Pancreas (tissue), 10 donors: ENCODE results near the gene ZNRF2. TPM values are rescaled to one million over a fixed set of nuclear protein-coding genes. Genes with fewer than 3 reads are reported as not detected.
"Not testable (repeated sequence)": the region's sequence is repeated elsewhere in the genome, so short reads cannot be mapped to it uniquely, and the experiment has no call there.

Source experiments
- ATAC-seq, 4 donors: fragments of 200-7000 bp; cut with Tn5 transposase; one replicate each; pipeline versions ENCODE4 v1.8.0 to v1.9.1; 2020; ENCODE audit warnings: mild to moderate bottlenecking in 4 of 4, moderate library complexity in 4 of 4
- DNase-seq, 6 donors: peaks; one replicate each; pipeline ENCODE4 v3.0.0-alpha.2; 2020
- FAIRE-seq: peaks from 2 replicates; lab custom pipeline; 2012; peaks lifted over from hg19 to GRCh38; lab: Jason Lieb, UNC
- H3K27ac ChIP-seq, 4 donors: fragments of 200-600 bp; sonication (generic); 1 replicate in 3 of 4; 2 replicates in 1 of 4; pipeline versions ENCODE4 v1.5.0 to v1.8.0; 2020
- H3K27me3 ChIP-seq, 4 donors: fragments of 200-600 bp; one replicate each; pipeline ENCODE4 v1.8.0; 2021
- H3K36me3 ChIP-seq, 3 donors: fragments of 200-600 bp; sonication (generic) in 1 of 3; one replicate each; pipeline versions ENCODE4 v1.5.0 to v1.8.0; 2020 to 2021
- H3K4me1 ChIP-seq, 3 donors: fragments of 200-600 bp; one replicate each; pipeline ENCODE4 v1.8.0; 2021
- H3K4me3 ChIP-seq, 4 donors: fragments of 200-600 bp; sonication (generic) in 2 of 4; one replicate each; pipeline versions ENCODE4 v1.5.0 to v1.8.0; 2020 to 2021
- H3K9me3 ChIP-seq, 4 donors: fragments of 200-600 bp; one replicate each; pipeline ENCODE4 v1.8.0; 2021
- WGBS, 2 donors: extraction: QIAGEN DNeasy Blood & Tissue Kit; methylation state at CpG; one replicate each; pipeline ENCODE4 v1.1.7; 2013; 5-methylcytosine and 5-hydroxymethylcytosine counted together
- intact Hi-C, 3 donors: fragments of 100-400 bp; cut with DNase I; formaldehyde crosslinking; loops; one replicate each; pipeline versions ENCODE4 v1.11.1 to v1.14.2; 2022
- polyA plus RNA-seq, 2 donors: library from polyadenylated mRNA; stranded (reverse); fragments of 200-250 nt; gene quantifications; one replicate each; pipeline ENCODE4 v1.2.3, GENCODE V29; 2013
- total RNA-seq, 6 donors: library from RNA; stranded (reverse); fragmentation: NEBNext Ultra II Directional in 4 of 6; extraction: Animal tissue kit (Norgen Biotek cat#: 25700) in 4 of 6; gene quantifications; one replicate each; pipeline versions ENCODE4 v1.2.1 to v1.2.4, GENCODE V29; 2021 to 2023
- TF ChIP-seq, protein P1 (sequence below), 4 donors: fragments of 200-600 bp; sonication (generic) in 3 of 4; IDR thresholded peaks; one replicate each; pipeline versions ENCODE4 v1.5.0 to v1.8.0; 2021; ENCODE audit warnings: antibody characterized with exemption in 4 of 4
- donor health status: healthy with polysubstance abuse.
- donor health status: DM: no; HTN: no; CAD: no; lungs with moderate emphysema.
- donor health status: DM: no; HTN: no; CAD: no.
- donor health status: control.
- donor health status: control.
- donor health status: Bipolar disorder and iron deficiency.
- donor health status: DM: yes; HTN: yes; CAD: no.
- donor health status: DM: no; HTN: no; CAD: no.
- donor health status: DM: no; HTN: no; CAD: no.
- donor health status: DM: yes; HTN: yes; CAD: no.

ZNRF2 gene
- total and polyA plus RNA-seq, 8 donors = 4.9 to 17.1 (median 11.2) TPM

DNA sequence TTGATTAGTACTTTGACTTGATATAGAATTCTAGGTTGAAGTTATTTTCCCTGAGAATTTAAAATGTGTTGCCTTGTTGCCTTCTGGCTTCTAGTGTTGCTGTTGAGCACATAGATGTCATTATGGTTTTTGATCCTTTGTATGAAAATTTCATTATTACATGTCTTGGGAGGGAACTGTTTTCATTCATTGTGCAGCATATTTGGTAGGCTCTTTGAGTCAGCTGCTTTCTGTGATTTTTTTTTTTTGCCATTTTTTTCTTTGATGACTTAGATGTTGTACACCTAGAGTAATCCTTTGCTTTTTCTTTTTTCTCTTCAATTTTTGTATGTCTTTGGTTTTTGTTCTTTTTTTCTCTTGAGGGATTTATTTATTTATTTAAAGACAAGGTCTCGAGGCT, 13.1 kb downstream of the ZNRF2 start:
- FAIRE-seq, H3K9me3 ChIP-seq, DNase-seq, intact Hi-C loops, H3K27me3 ChIP-seq, H3K36me3 ChIP-seq, H3K27ac ChIP-seq, H3K4me3 ChIP-seq, ATAC-seq: not testable (repeated sequence)
- 95 to 100% methylated on average over 1 of the region's 1 CpG for WGBS, 2 donors
- peaks cover 0 to 10% (median 0%) of the 10 kb centered on the region in 3 donors for H3K4me1 ChIP-seq

DNA sequence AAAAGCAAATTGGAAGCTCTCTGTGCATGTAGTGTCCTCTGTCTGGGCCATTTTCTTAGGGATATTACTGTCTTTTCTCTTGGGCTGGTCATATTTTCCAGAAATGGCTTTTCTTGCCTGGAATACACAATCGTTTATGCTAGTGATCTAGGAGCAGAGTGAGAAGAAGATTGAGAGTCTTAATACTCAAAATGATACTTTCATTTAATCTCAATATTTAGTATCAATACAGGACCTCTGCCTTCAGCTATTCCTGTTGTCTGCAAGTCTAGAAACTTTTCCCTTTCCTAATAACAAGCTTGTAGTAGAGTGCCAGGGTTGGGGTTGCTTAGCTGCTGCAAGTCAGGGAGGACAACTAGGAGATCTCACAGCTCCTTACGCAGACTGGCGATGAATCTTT, 14.0 kb downstream of the ZNRF2 start:
- H3K4me3 ChIP-seq, ATAC-seq, FAIRE-seq, H3K27me3 ChIP-seq, H3K9me3 ChIP-seq, H3K36me3 ChIP-seq, H3K27ac ChIP-seq, DNase-seq, intact Hi-C loops: not testable (repeated sequence)
- peaks cover 0 to 10% (median 0%) of the 10 kb centered on the region in 3 donors for H3K4me1 ChIP-seq
- 76% methylated on average over 3 of the region's 3 CpGs for WGBS, 2 donors

DNA sequence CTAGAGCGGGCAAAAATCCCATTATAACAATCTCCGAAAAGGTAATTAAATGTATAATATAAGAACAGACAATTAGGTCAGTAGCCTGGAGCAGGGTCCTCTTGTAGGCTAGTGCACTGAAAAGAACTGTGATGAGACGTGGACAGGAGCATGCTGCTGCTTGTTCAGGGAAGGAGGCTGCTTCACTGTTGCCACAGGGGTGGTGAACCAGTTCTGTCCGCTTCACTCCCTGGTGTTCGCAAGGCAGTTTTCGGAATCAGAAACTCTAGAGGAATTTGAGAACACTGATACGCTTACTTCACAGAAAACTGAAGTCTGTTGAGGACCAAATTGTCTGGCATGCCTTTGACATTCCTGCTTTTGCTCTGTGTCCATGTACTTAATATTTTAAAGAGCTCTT, 17.4 kb downstream of the ZNRF2 start:
- peaks cover 0 to 14% (median 8%) of the 10 kb centered on the region in 3 donors for H3K4me1 ChIP-seq
- DNase-seq (no peak), ATAC-seq (no peak), FAIRE-seq (no peak)
- 95 to 97% methylated on average over 7 of the region's 7 CpGs for WGBS, 2 donors
- H3K27me3 ChIP-seq = no peaks in the 10 kb centered on the region
- no peak overlapping the region for H3K4me3 ChIP-seq
- TF ChIP-seq, protein P1, sequence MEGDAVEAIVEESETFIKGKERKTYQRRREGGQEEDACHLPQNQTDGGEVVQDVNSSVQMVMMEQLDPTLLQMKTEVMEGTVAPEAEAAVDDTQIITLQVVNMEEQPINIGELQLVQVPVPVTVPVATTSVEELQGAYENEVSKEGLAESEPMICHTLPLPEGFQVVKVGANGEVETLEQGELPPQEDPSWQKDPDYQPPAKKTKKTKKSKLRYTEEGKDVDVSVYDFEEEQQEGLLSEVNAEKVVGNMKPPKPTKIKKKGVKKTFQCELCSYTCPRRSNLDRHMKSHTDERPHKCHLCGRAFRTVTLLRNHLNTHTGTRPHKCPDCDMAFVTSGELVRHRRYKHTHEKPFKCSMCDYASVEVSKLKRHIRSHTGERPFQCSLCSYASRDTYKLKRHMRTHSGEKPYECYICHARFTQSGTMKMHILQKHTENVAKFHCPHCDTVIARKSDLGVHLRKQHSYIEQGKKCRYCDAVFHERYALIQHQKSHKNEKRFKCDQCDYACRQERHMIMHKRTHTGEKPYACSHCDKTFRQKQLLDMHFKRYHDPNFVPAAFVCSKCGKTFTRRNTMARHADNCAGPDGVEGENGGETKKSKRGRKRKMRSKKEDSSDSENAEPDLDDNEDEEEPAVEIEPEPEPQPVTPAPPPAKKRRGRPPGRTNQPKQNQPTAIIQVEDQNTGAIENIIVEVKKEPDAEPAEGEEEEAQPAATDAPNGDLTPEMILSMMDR (IDR thresholded peaks at IDR 0.05) = no peak
- no peak overlapping the region for H3K27ac ChIP-seq
- intact Hi-C loops = no loop called here
- H3K36me3 ChIP-seq = no peaks in the 10 kb centered on the region
- no peaks in the 10 kb centered on the region for H3K9me3 ChIP-seq

DNA sequence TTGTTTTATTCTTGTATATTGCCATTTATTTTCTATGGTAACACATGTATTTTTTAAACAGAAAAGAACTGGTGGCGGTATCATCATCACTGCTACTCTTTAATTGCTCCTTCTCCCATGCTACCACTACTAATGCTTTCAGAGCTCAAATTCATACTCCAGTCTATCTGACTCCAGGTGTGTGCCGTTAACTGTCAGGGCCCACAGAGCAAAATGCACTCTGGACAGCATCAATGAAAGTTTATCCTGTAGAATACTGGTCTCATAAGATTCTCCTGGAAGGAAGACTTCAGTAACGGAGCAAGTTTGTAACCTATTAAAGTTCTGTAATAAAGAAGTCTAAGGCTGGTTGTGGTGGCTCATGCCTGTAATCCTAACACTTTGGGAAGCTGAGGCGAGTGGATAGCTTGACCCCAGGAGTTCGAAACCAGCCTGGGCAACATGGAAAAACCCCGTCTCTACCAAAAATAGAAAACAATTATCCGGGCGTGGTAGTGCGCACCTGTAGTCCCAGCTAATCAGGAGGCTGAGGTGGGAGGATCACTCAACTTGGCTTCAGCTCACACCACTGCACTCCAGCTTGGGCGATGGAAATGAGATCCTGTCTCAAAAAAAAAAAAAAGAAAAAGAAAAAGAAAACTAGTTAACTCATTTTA, 18.4 kb downstream of the ZNRF2 start:
- ATAC-seq (no peak), FAIRE-seq (no peak), DNase-seq (no peak)
- H3K9me3 ChIP-seq = no peaks in the 10 kb centered on the region
- H3K4me3 ChIP-seq = no peak overlapping the region
- H3K27me3 ChIP-seq = no peaks in the 10 kb centered on the region
- peaks cover 0 to 19% (median 8%) of the 10 kb centered on the region in 3 donors for H3K4me1 ChIP-seq
- H3K36me3 ChIP-seq = no peaks in the 10 kb centered on the region
- intact Hi-C loops = no loop called here
- 95% methylated on average over 10 of the region's 10 CpGs for WGBS, 2 donors
- no peak overlapping the region for H3K27ac ChIP-seq
- TF ChIP-seq, protein P1 (IDR thresholded peaks at IDR 0.05) = no peak

DNA sequence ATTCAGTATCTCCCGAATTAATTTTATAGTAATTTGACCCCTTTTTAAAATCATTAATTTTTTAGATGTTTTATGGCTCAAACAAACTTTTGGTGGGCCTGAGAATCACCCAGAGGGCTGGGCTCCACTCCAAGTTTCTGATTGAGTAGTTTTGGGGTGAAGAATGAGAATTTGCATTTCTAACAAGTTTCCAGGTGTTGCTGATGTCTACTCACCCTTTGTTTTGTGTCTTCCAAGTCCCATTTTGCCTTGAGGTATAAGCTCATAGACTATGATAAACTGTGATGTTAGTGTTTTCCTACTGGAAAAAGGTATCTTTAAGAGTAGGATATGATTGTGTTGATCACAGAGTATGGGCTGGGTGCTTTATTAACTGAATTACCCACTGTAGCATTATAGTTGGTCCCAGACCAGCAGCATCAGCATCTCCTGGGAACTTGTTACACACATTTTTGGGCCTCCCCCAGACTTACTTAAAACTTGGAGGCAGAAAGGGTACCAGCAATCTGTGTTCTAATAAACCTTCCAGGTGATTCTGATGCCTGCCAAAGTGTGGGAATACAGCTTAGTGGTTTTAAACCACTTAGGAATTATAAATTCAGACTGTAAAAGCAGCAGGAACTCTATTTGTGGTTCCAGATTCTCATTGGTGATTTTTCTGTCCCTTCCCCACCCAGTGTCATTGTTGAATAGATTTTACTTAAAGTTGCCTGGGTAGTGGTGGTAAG, 19.1 kb downstream of the ZNRF2 start:
- WGBS, 2 donors = 95 to 97% methylated on average over 1 of the region's 1 CpG
- Histone ChIP-seq H3K27ac (no peak overlapping the region), H3K9me3 (no peaks in the 10 kb centered on the region), H3K36me3 (no peaks in the 10 kb centered on the region), H3K4me1 (peaks cover 0 to 19% (median 8%) of the 10 kb centered on the region in 3 donors), H3K27me3 (no peaks in the 10 kb centered on the region), H3K4me3 (no peak overlapping the region)
- TF ChIP-seq, protein P1 (IDR thresholded peaks at IDR 0.05) = no peak
- FAIRE-seq = no peak
- no peak for ATAC-seq
- no peak for DNase-seq
- intact Hi-C loops = no loop called here
